ENCODE results near the gene ADH1A.

ADH1A gene

DNA sequence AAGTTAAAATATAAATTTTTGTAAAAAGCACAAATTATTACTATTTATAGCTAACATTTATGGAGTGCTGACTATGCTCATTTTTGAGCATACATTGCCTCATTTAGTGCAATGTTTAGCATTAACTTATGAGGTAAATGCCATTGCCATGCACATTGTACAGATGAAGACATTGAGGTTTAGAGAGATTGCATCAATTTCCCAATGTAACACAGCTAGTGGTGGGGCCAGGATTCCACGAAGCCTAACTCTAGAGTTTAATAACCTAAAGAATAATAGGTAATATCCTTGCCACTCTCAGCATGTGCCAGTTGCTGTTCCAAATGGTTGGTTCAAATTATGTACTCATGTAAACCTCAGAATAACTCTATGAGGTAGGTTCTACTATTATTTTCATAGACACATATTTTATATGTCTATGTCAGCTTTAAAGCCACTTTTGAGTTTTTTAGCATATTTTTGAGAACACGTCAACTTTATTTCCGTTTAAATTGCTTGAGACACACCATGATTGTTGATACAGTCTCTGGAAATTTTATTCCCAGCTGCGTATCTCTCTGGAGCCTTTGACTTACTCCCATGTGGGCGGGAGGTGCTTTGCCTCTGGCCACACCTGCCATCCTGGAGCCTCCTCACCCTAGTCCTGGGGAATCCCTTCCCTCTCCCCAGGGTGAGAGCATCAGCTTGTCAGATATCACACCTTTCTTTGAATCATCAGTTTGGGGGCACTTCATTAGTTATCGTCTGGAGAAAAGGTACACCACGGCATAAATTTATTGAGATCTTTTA, 10.8 kb upstream of the ADH1A start:
- H3K27ac ChIP-seq (replicated peaks), result no peak overlapping the region
- TF ChIP-seq, protein P1, sequence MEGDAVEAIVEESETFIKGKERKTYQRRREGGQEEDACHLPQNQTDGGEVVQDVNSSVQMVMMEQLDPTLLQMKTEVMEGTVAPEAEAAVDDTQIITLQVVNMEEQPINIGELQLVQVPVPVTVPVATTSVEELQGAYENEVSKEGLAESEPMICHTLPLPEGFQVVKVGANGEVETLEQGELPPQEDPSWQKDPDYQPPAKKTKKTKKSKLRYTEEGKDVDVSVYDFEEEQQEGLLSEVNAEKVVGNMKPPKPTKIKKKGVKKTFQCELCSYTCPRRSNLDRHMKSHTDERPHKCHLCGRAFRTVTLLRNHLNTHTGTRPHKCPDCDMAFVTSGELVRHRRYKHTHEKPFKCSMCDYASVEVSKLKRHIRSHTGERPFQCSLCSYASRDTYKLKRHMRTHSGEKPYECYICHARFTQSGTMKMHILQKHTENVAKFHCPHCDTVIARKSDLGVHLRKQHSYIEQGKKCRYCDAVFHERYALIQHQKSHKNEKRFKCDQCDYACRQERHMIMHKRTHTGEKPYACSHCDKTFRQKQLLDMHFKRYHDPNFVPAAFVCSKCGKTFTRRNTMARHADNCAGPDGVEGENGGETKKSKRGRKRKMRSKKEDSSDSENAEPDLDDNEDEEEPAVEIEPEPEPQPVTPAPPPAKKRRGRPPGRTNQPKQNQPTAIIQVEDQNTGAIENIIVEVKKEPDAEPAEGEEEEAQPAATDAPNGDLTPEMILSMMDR (IDR thresholded peaks at IDR 0.05; ENCODE audit: insufficient read depth, low read length), result no peak
- no peak for TF ChIP-seq SPI1 (IDR thresholded peaks at IDR 0.05; ENCODE audit: borderline replicate concordance, low read depth)
- no peak for TF ChIP-seq GABPA (IDR thresholded peaks at IDR 0.05; ENCODE audit: low read depth)
- no peak for TF ChIP-seq POLR2AphosphoS5 (IDR thresholded peaks at IDR 0.05; ENCODE audit: low read depth)
- no peak for TF ChIP-seq REST (IDR thresholded peaks at IDR 0.05; ENCODE audit: insufficient replicate concordance, low read depth)
- no peak for DNase-seq (ENCODE audit: low read depth in 1 of 2, low spot score in 1 of 2)
- H3K27me3 ChIP-seq (ENCODE audit: insufficient read depth, poor library complexity, severe bottlenecking), result no peaks in the 10 kb centered on the region
- no peak overlapping the region for H3K4me3 ChIP-seq (replicated peaks; ENCODE audit: insufficient read depth, low read length)

GRCh38 chr4:99300934-99301333, 10.1 kb upstream of the ADH1A start:
- no peak overlapping the region for H3K27ac ChIP-seq (replicated peaks)
- DNase-seq (ENCODE audit: low read depth in 1 of 2, low spot score in 1 of 2), result no peak
- TF ChIP-seq REST (IDR thresholded peaks at IDR 0.05; ENCODE audit: insufficient replicate concordance, low read depth) (no peak), POLR2AphosphoS5 (IDR thresholded peaks at IDR 0.05; ENCODE audit: low read depth) (no peak), SPI1 (IDR thresholded peaks at IDR 0.05; ENCODE audit: borderline replicate concordance, low read depth) (no peak), GABPA (IDR thresholded peaks at IDR 0.05; ENCODE audit: low read depth) (no peak)
- TF ChIP-seq, protein P1 (IDR thresholded peaks at IDR 0.05; ENCODE audit: insufficient read depth, low read length), result no peak
- H3K27me3 ChIP-seq (ENCODE audit: insufficient read depth, poor library complexity, severe bottlenecking), result no peaks in the 10 kb centered on the region
- no peak overlapping the region for H3K4me3 ChIP-seq (replicated peaks; ENCODE audit: insufficient read depth, low read length)

DNA sequence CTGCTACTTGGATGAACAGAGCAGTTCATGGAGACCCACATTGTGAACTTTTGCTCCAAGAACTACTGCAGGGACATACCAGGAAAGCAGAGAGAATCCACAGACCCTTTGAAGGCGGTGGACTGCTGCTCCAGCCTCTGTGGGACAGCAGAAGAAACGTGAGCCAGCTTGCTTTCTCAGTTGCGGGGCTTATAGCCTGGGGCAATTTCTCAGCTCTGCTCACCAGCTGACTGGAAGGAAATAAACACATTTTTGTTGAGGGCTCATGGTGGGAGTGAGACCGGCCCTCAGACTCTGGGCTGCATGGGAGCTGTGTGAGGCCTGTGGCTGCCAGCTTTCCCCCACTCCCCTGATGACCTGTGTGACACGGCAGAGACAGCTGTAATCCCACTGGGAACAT, 2.6 kb upstream of the ADH1A start:
- DNase-seq (ENCODE audit: low read depth in 1 of 2, low spot score in 1 of 2), result no peak
- Histone ChIP-seq H3K4me3 (replicated peaks; ENCODE audit: insufficient read depth, low read length) (no peak overlapping the region), H3K27ac (replicated peaks) (no peak overlapping the region), H3K27me3 (ENCODE audit: insufficient read depth, poor library complexity, severe bottlenecking) (no peaks in the 10 kb centered on the region)
- TF ChIP-seq REST (IDR thresholded peaks at IDR 0.05; ENCODE audit: insufficient replicate concordance, low read depth), result no peak

All from HL-60 (cell line).